H1 (cell line): ENCODE data around the gene DIRAS2. TPM values are rescaled to one million over a fixed set of nuclear protein-coding genes. Genes with fewer than 3 reads are reported as not detected.

Experiments
- ASH2L ChIP-seq: fragments of 200-600, 300-600 bp; sonication (generic); IDR thresholded peaks from one replicate; pipeline ENCODE4 v1.7.1; 2017; ENCODE audit warnings: low read length
- BACH1 ChIP-seq: IDR thresholded peaks from 2 replicates; pipeline ENCODE4 v1.6.1; 2012; ENCODE audit warnings: low read length, improper control_type of control experiment
- CHD7 ChIP-seq: fragments of 300-600 bp; sonication (generic); IDR thresholded peaks from 2 replicates; pipeline ENCODE4 v1.7.1; 2012; ENCODE audit warnings: low read length, moderate library complexity, mild to moderate bottlenecking, inconsistent platforms; ENCODE audit not compliant: insufficient replicate concordance
- KDM1A ChIP-seq: fragments of 200-600, 300-600 bp; sonication (generic); IDR thresholded peaks from 2 replicates; pipeline ENCODE4 v1.7.1; 2016; ENCODE audit warnings: mild to moderate bottlenecking, low read length, borderline replicate concordance
- KDM4A ChIP-seq: IDR thresholded peaks from one replicate; pipeline ENCODE4 v1.7.1; 2012; ENCODE audit warnings: low read depth, mild to moderate bottlenecking, moderate library complexity, low read length, inconsistent platforms; ENCODE audit not compliant: severe bottlenecking
- NRF1 ChIP-seq: IDR thresholded peaks from 2 replicates; pipeline ENCODE4 v1.6.1; 2011; ENCODE audit warnings: mild to moderate bottlenecking, low read depth, low read length, improper control_type of control experiment
- POLR2A ChIP-seq, 2 experiments: IDR thresholded peaks; 1 replicate in 1 of 2; 2 replicates in 1 of 2; pipeline ENCODE4 v1.6.1; 2011; ENCODE audit warnings: low read depth in 2 of 2, low read length in 2 of 2, mild to moderate bottlenecking in 2 of 2; ENCODE audit errors: control extremely low read depth in 1 of 2
- POU5F1 ChIP-seq: IDR thresholded peaks from 2 replicates; pipeline ENCODE4 v1.6.1; 2011; ENCODE audit warnings: low read depth, mild to moderate bottlenecking, low read length, moderate library complexity
- RBBP5 ChIP-seq: IDR thresholded peaks from 2 replicates; pipeline ENCODE4 v1.7.1; 2012; ENCODE audit warnings: low read depth, mild to moderate bottlenecking, inconsistent platforms, low read length, moderate library complexity, borderline replicate concordance
- SIN3A ChIP-seq, 2 experiments: IDR thresholded peaks in 1 of 2; conservative IDR thresholded peaks in 1 of 2; 2 replicates each; pipeline ENCODE4 v1.6.1; 2011 to 2012; ENCODE audit warnings: low read length in 2 of 2, improper control_type of control experiment in 1 of 2, low read depth in 1 of 2, mild to moderate bottlenecking in 1 of 2
- SP1 ChIP-seq: IDR thresholded peaks from 2 replicates; pipeline ENCODE4 v1.6.1; 2011; ENCODE audit warnings: low read depth, low read length
- SUZ12 ChIP-seq: fragments of 200-600 bp; sonication (generic); IDR thresholded peaks from 2 replicates; pipeline ENCODE4 v1.6.1; 2012; ENCODE audit warnings: mild to moderate bottlenecking, inconsistent platforms, low read length, moderate library complexity, mixed read lengths
- ZNF274 ChIP-seq: IDR thresholded peaks from 2 replicates; pipeline ENCODE4 v1.7.0; 2012; ENCODE audit warnings: low read length, borderline replicate concordance; ENCODE audit errors: extremely low read depth
- polyA plus RNA-seq, 7 experiments: library from polyadenylated mRNA; depleted of rRNA in 3 of 7; stranded (reverse) in 5 of 7; unstranded in 2 of 7; fragments of >200 nt in 5 of 7; fragments of 200-250 nt in 2 of 7; gene quantifications; 1 replicate in 5 of 7; 2 replicates in 1 of 7; 4 replicates in 1 of 7; pipeline versions ENCODE4 v1.2.1 to v1.2.3, GENCODE V29; 2011 to 2013; ENCODE audit warnings: missing spikeins in 2 of 7, mixed read lengths in 2 of 7
- total RNA-seq: library from RNA; stranded (reverse); fragmentation: NEBNext Ultra II Directional; extraction: Animal tissue kit (Norgen Biotek cat#: 25700); gene quantifications from 2 replicates; pipeline ENCODE4 v1.2.1, GENCODE V29; 2021

The DIRAS2 gene
- total and polyA plus RNA-seq, 2 of the 8 experiments (the other 6 are each of a cell fraction or from before 2014, with no cell fraction given): 0.06 to 0.15 TPM

DNA sequence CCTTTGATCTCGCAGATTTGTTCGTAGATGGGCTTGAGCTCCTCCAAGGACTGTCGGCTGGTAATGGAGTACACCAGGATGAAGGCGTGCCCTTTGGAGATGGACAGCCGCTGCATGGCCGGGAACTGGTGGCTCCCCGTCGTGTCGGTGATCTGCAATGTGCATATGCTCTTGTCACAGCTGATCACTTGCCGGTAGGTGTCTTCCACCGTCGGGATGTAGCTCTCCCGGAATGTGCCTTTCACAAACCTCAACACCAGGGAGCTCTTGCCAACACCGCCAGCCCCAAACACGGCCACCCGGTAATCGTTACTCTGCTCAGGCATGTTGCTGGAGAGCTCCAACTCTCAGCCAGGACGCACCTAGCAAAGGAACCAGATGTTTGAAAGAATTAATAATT lies 29.1 kb downstream of the DIRAS2 start (continued):
- TF ChIP-seq CHD7 (no peak), SP1 (no peak), KDM4A (no peak), SUZ12 (no peak), KDM1A (no peak), ASH2L (no peak), NRF1 (no peak), POU5F1 (no peak), BACH1 (no peak), SIN3A (conservative IDR thresholded peaks at IDR 0.05 in 1 of 2, IDR thresholded peaks at IDR 0.05 in 1 of 2; ENCODE audit: low read depth in 1 of 2, low read length in 2 of 2) (no peak), RBBP5 (no peak), ZNF274 (no peak), POLR2A (IDR thresholded peaks at IDR 0.05; ENCODE audit: control extremely low read depth in 1 of 2, low read depth in 2 of 2, low read length in 2 of 2) (no peak)
